ENCODE measurements around the gene CACNB4.
"Not testable (repeated sequence)": the region's sequence is repeated elsewhere in the genome, so short reads cannot be mapped to it uniquely, and the experiment has no call there.

The CACNB4 gene

GRCh38 chr2:151824886-151825285, 274.0 kb downstream of the CACNB4 start:
- no peak for DNase-seq (ENCODE audit: low read depth in 2 of 2)

- DNase-seq (ENCODE audit: low read depth in 2 of 2), result no peak
These were observed 275.2 kb downstream of the CACNB4 start for GRCh38 chr2:151823651-151824050.

GRCh38 chr2:151819920-151820319, 278.9 kb downstream of the CACNB4 start:
- no peak for DNase-seq (ENCODE audit: low read depth in 2 of 2)

- no peak for DNase-seq (ENCODE audit: low read depth in 2 of 2)
These were observed 280.9 kb downstream of the CACNB4 start for GRCh38 chr2:151817929-151818328.

GRCh38 chr2:151816843-151817242, 282.0 kb downstream of the CACNB4 start:
- DNase-seq (ENCODE audit: low read depth in 2 of 2), result no peak

GRCh38 chr2:151815821-151816489, 282.9 kb downstream of the CACNB4 start:
- DNase-seq (ENCODE audit: low read depth in 2 of 2), result no peak

GRCh38 chr2:151810489-151810888, 288.4 kb downstream of the CACNB4 start:
- DNase-seq (ENCODE audit: low read depth in 2 of 2), result no peak

GRCh38 chr2:151809073-151809383, 289.8 kb downstream of the CACNB4 start:
- no peak for DNase-seq (ENCODE audit: low read depth in 2 of 2)

- no peak for DNase-seq (ENCODE audit: low read depth in 2 of 2)
These were observed 290.4 kb downstream of the CACNB4 start for GRCh38 chr2:151808258-151809072.

- no peak for DNase-seq (ENCODE audit: low read depth in 2 of 2)
These were observed 292.9 kb downstream of the CACNB4 start for GRCh38 chr2:151805961-151806360.

GRCh38 chr2:151805343-151805742, 293.5 kb downstream of the CACNB4 start:
- DNase-seq (ENCODE audit: low read depth in 2 of 2), result no peak

GRCh38 chr2:151803811-151804210, 295.0 kb downstream of the CACNB4 start:
- DNase-seq (ENCODE audit: low read depth in 2 of 2), result no peak

- no peak for DNase-seq (ENCODE audit: low read depth in 2 of 2)
These were observed 296.5 kb downstream of the CACNB4 start for GRCh38 chr2:151802315-151802714.

GRCh38 chr2:151799886-151800292, 299.0 kb downstream of the CACNB4 start:
- no peak for DNase-seq (ENCODE audit: low read depth in 2 of 2)

GRCh38 chr2:151796774-151797173, 302.1 kb downstream of the CACNB4 start:
- no peak for DNase-seq (ENCODE audit: low read depth in 2 of 2)

GRCh38 chr2:151795646-151796240, 303.1 kb downstream of the CACNB4 start:
- DNase-seq (ENCODE audit: low read depth in 2 of 2), result no peak

- not testable (repeated sequence) for DNase-seq (ENCODE audit: low read depth in 2 of 2)
These were observed 304.4 kb downstream of the CACNB4 start for GRCh38 chr2:151794422-151794821.

- DNase-seq (ENCODE audit: low read depth in 2 of 2), result no peak
These were observed 305.7 kb downstream of the CACNB4 start for GRCh38 chr2:151793123-151793522.

- no peak for DNase-seq (ENCODE audit: low read depth in 2 of 2)
These were observed 306.3 kb downstream of the CACNB4 start for GRCh38 chr2:151792589-151792988.

GRCh38 chr2:151791545-151791944, 307.3 kb downstream of the CACNB4 start:
- DNase-seq (ENCODE audit: low read depth in 2 of 2), result no peak

GRCh38 chr2:151790689-151791088, 308.2 kb downstream of the CACNB4 start:
- no peak for DNase-seq (ENCODE audit: low read depth in 2 of 2)

GRCh38 chr2:151789055-151789834, 309.6 kb downstream of the CACNB4 start:
- no peak for DNase-seq (ENCODE audit: low read depth in 2 of 2)
